Tibial nerve (tissue), 4 donors: ENCODE data around the gene MEIS2. TPM values are rescaled to one million over a fixed set of nuclear protein-coding genes. Genes with fewer than 3 reads are reported as not detected.

ENCODE experiments used
- DNase-seq, 2 donors: peaks; one replicate each; pipeline ENCODE4 v3.0.0-alpha.2; 2019; ENCODE audit warnings: low spot score in 2 of 2
- H3K27ac ChIP-seq, 4 donors: fragments of 200-600 bp; sonication (generic) in 3 of 4; one replicate each; pipeline ENCODE4 v1.5.1; 2017 to 2019; ENCODE audit warnings: mild to moderate bottlenecking in 1 of 4
- H3K27me3 ChIP-seq, 2 donors: fragments of 200-600 bp; sonication (generic) in 1 of 2; one replicate each; pipeline versions ENCODE4 v1.5.1 to v1.6.0; 2017 to 2019
- H3K36me3 ChIP-seq, 3 donors: fragments of 200-600 bp; sonication (generic); one replicate each; pipeline ENCODE4 v1.5.1; 2018 to 2019
- H3K4me1 ChIP-seq, 4 donors: fragments of 200-600 bp; sonication (generic) in 3 of 4; one replicate each; pipeline ENCODE4 v1.5.1; 2017 to 2019
- H3K4me3 ChIP-seq, 4 donors: fragments of 200-600 bp; sonication (generic) in 3 of 4; one replicate each; pipeline ENCODE4 v1.5.1; 2017 to 2019; ENCODE audit warnings: mild to moderate bottlenecking in 1 of 4, moderate library complexity in 1 of 4
- H3K9me3 ChIP-seq, 4 donors: fragments of 200-600 bp; sonication (generic) in 3 of 4; one replicate each; pipeline ENCODE4 v1.5.1; 2017 to 2019
- EP300 ChIP-seq, 2 donors: sonication (generic); formaldehyde crosslinking; IDR thresholded peaks; one replicate each; pipeline ENCODE4 v1.6.1; 2017; ENCODE audit warnings: antibody characterized with exemption in 2 of 2, mild to moderate bottlenecking in 1 of 2
- POLR2A ChIP-seq, 2 donors: fragments of 450-650 bp; IDR thresholded peaks; one replicate each; pipeline ENCODE4 v1.6.1; 2017; ENCODE audit warnings: antibody characterized with exemption in 2 of 2, mild to moderate bottlenecking in 2 of 2, moderate library complexity in 2 of 2
- WGBS, 2 donors: methylation state at CpG; one replicate each; pipeline ENCODE4 v1.1.5; 2018; 5-methylcytosine and 5-hydroxymethylcytosine counted together
- total RNA-seq, 4 donors: library from RNA; depleted of rRNA; stranded (reverse); fragments of >200 nt; gene quantifications; one replicate each; pipeline ENCODE4 v1.1.0, GENCODE V29; 2016
- TF ChIP-seq, protein P1 (sequence below), 5 experiments: fragments of 200-600 bp in 3 of 5; fragments of 450-650 bp in 2 of 5; sonication (generic) in 3 of 5; IDR thresholded peaks; one replicate each; pipeline ENCODE4 v1.5.1; 2016 to 2019; ENCODE audit warnings: antibody characterized with exemption in 5 of 5, mild to moderate bottlenecking in 3 of 5, moderate library complexity in 2 of 5

Gene MEIS2
- total RNA-seq, 4 donors from 2014 or later, result 9.4 to 15.7 (median 14.3) TPM

DNA sequence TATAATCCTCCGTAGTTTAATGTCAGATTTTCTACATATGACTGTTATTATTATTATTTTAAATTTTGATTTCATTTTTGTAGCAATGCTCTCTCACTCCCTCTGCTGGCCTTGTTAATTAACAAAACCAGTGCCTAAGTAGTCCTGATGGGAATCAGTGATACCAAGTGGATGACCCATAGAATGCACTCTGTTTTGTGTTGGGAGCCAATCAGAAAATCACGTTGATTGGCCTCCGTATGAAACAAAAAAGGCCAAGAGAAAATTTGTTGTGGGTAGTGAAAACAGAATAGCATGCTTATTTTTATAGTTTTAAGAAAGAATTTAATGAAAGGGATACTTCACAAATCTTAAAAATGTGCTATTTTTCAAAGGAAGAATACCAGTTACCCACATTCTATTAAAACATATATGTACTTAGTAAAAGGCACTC, 34.4 kb upstream of the MEIS2 start:
- H3K27me3 ChIP-seq, result peaks cover 0 to 9% of the 10 kb centered on the region in 2 donors
- peak in 1 of 2 donors; percentile 41 for DNase-seq
- 47% methylated on average over 3 of the region's 3 CpGs for WGBS, 2 donors
- TF ChIP-seq EP300 (IDR thresholded peaks at IDR 0.05) (no peak), POLR2A (IDR thresholded peaks at IDR 0.05) (no peak)
- TF ChIP-seq, protein P1, sequence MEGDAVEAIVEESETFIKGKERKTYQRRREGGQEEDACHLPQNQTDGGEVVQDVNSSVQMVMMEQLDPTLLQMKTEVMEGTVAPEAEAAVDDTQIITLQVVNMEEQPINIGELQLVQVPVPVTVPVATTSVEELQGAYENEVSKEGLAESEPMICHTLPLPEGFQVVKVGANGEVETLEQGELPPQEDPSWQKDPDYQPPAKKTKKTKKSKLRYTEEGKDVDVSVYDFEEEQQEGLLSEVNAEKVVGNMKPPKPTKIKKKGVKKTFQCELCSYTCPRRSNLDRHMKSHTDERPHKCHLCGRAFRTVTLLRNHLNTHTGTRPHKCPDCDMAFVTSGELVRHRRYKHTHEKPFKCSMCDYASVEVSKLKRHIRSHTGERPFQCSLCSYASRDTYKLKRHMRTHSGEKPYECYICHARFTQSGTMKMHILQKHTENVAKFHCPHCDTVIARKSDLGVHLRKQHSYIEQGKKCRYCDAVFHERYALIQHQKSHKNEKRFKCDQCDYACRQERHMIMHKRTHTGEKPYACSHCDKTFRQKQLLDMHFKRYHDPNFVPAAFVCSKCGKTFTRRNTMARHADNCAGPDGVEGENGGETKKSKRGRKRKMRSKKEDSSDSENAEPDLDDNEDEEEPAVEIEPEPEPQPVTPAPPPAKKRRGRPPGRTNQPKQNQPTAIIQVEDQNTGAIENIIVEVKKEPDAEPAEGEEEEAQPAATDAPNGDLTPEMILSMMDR (IDR thresholded peaks at IDR 0.05), result peak; percentile 42 to 63 (median 58)
- no peaks in the 10 kb centered on the region for H3K9me3 ChIP-seq
- H3K27ac ChIP-seq, result no peak overlapping the region
- no peaks in the 10 kb centered on the region for H3K4me1 ChIP-seq
- H3K4me3 ChIP-seq, result no peak overlapping the region
- no peaks in the 10 kb centered on the region for H3K36me3 ChIP-seq

GRCh38 chr15:37134244-37134643, 33.9 kb upstream of the MEIS2 start:
- no peak overlapping the region for H3K27ac ChIP-seq

GRCh38 chr15:37133602-37134001, 33.3 kb upstream of the MEIS2 start:
- Histone ChIP-seq H3K27ac (no peak overlapping the region), H3K36me3 (no peaks in the 10 kb centered on the region), H3K4me1 (no peaks in the 10 kb centered on the region), H3K27me3 (peaks cover 0 to 14% of the 10 kb centered on the region in 2 donors), H3K4me3 (no peak overlapping the region), H3K9me3 (no peaks in the 10 kb centered on the region)
- TF ChIP-seq EP300 (IDR thresholded peaks at IDR 0.05) (no peak), POLR2A (IDR thresholded peaks at IDR 0.05) (no peak)
- TF ChIP-seq, protein P1 (IDR thresholded peaks at IDR 0.05), result no peak
- WGBS, 2 donors, result 0 to 2% methylated on average over 1 of the region's 1 CpG
- DNase-seq, result no peak

More at GRCh38 chr15:37134244-37134643, 33.9 kb upstream of the MEIS2 start:
- Histone ChIP-seq H3K36me3 (no peaks in the 10 kb centered on the region), H3K4me1 (no peaks in the 10 kb centered on the region), H3K4me3 (no peak overlapping the region), H3K9me3 (no peaks in the 10 kb centered on the region), H3K27me3 (peaks cover 0 to 10% of the 10 kb centered on the region in 2 donors)
- DNase-seq, result no peak
- 84 to 86% methylated on average over 1 of the region's 1 CpG for WGBS, 2 donors
- no peak for TF ChIP-seq POLR2A (IDR thresholded peaks at IDR 0.05)
- TF ChIP-seq EP300 (IDR thresholded peaks at IDR 0.05), result no peak
- TF ChIP-seq, protein P1 (IDR thresholded peaks at IDR 0.05), result no peak

- Histone ChIP-seq H3K4me3 (no peak overlapping the region), H3K4me1 (no peaks in the 10 kb centered on the region), H3K27ac (no peak overlapping the region), H3K36me3 (no peaks in the 10 kb centered on the region), H3K27me3 (peaks cover 0 to 14% of the 10 kb centered on the region in 2 donors), H3K9me3 (no peaks in the 10 kb centered on the region)
- TF ChIP-seq, protein P1 (IDR thresholded peaks at IDR 0.05), result no peak
- TF ChIP-seq EP300 (IDR thresholded peaks at IDR 0.05) (no peak), POLR2A (IDR thresholded peaks at IDR 0.05) (no peak)
- WGBS, 2 donors, result 94 to 97% methylated on average over 2 of the region's 2 CpGs
- DNase-seq, result no peak
These were observed 32.6 kb upstream of the MEIS2 start for GRCh38 chr15:37132826-37133417.

DNA sequence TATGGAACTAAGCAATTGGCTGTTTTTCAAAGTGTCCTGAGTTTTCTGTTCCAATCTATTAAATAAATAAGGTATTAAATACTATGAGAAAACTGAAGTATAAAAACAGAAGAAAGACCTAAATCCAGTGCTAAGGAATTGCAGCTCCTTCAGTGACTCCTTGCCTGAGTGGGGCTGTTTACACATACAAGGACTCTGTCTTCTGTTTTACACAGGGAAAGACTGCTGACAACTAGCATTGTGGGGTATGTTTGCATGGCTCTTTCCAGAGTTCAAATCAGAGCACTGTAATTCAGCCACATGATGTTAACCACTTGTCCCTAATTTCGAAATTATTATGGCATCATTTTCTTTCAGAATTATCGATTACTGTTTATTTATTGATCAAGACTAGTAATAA, 31.3 kb upstream of the MEIS2 start:
- WGBS, 2 donors, result 59 to 61% methylated on average over 2 of the region's 2 CpGs
- Histone ChIP-seq H3K9me3 (no peaks in the 10 kb centered on the region), H3K27ac (no peak overlapping the region), H3K27me3 (peaks cover 0 to 14% of the 10 kb centered on the region in 2 donors), H3K4me1 (no peaks in the 10 kb centered on the region), H3K36me3 (no peaks in the 10 kb centered on the region), H3K4me3 (no peak overlapping the region)
- DNase-seq, result no peak
- TF ChIP-seq, protein P1 (IDR thresholded peaks at IDR 0.05), result no peak
- no peak for TF ChIP-seq EP300 (IDR thresholded peaks at IDR 0.05)
- no peak for TF ChIP-seq POLR2A (IDR thresholded peaks at IDR 0.05)
